HG03571 (cell line): ENCODE measurements around the gene PABPC1L.

Experiments
- ATAC-seq: cut with Tn5 transposase; IDR thresholded peaks from one replicate; pipeline ENCODE4 v1.9.1; 2021; ENCODE audit not compliant: unreplicated experiment

Gene PABPC1L

DNA sequence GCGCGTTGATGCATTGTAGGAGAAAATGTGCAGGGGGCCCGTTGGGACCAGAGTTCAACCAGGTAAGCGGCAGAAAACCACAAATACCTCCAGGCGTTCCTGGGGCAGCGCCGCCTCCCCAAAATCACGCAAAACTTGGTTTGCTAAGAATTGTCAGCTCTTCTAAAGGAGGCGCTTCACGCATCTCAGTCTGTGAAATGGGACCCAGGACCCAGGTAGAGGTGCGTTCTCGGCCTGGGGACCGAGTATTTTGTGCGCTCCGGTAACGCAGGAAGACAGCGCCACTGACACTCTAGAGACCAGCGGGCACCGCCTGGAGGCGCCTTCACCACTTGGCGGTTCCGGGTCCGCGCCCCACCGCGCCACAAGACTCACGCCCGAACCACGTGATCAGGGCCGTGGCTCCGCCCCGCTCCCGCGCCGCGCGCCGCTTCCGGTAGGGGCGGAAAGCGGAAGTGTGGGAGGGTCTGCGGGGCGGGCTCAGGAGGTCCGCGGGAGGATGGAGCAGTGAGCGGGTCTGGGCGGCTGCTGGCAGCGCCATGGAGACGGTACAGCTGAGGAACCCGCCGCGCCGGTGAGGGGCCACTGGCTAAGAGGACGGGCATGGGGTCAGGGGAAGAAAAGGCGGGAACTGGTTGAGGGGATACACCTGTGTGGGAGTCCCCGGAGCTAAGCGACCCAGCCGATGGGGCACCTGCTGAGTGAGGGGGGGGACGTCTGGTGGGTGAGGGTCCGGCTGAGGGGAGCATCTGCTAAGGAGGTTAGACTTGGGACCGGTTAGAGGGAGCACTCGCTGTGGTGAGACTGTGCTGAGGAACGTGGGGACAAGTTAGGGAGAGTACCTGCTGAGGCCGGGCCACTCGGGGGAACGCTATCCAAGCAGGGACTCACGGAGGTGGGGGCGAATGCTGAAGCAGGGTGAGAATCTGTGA lies 56.4 kb downstream of the PABPC1L start, which contains the start of gene STK4:
TSS of gene STK4 (plus strand) at position 483 of the 932 bp plus-strand sequence. CDS start at position 540, 57 bp downstream.
- peak; percentile 58 for ATAC-seq

DNA sequence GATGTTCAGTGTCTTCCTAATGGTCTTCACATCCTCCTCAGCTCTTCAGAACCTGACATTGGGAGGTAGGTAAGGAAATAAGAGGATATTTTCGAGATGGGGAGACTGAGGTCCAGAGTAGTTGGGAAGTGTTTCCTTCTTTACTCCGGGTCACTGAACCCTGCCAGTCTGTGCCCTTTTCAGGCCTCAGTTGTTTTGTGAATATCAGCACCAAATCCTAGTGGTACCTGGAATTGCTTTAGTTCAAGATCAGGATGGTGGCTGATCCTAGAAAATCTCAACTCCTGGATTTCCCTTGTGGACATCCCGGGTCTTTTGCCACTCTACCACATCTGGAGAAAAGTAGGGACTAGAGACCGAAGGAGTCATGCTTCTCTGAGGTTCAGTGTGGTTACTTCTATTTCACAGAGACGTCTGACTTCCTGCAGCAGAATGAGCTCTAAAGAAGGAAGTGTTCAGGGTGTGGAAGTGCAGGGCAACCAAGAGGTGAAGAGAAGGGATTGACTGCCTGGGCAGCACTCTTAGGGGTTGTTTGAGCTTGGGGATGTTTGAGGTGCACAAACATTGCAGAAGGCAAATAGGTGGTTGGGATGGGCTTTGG lies 57.4 kb downstream of the PABPC1L start:
- no peak for ATAC-seq

DNA sequence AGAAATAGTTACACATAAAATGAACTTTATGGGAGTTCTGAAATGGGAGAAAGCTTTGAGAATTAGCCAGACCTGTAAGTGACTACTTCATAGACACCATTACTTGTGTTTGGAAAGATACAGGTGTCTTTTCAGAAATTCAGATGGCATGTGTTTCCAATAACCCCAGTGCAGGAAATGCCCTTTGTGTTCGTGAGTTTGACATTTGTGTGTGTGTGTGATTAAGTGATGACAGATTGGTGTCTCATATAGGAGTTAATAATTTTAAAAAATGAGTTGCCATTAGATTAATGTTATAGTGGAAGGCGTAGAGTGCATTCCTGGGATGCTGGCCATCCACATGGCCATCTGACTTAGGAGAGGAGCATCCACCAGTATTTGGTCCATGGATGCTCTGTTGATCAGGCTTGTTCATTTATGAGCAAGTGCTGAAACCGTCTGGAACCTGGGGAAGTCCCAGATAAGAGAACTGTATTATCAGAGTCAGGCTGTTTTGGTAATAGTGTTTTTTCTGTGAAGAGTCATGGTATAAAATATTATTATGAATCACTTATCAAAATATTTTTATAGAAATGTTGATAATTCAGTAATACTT lies 59.5 kb downstream of the PABPC1L start:
- no peak for ATAC-seq

DNA sequence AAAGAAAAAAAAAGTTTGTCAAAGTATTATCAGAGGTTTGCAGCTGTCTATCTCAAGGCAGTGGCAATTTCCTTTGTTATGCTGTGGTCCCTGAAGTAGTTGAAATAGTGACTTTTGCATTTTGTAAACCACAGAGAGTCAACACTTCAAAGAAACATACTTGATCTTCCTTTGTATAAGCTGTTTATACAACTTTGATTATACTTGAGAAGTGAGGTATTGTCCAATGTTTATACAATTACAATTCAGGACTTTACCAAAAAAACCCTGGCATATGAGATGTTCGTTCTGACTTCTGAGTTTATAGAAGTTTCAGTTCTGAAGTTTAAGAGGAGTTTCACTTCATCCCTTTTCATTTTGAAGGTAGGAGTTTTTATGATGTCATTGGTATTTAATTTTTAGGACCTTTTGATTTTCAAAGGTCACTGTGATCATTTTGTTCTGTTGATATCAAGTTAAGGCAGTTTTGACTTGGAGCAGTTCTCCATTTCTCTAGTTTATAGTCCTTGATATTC lies 60.4 kb downstream of the PABPC1L start:
- ATAC-seq: no peak

DNA sequence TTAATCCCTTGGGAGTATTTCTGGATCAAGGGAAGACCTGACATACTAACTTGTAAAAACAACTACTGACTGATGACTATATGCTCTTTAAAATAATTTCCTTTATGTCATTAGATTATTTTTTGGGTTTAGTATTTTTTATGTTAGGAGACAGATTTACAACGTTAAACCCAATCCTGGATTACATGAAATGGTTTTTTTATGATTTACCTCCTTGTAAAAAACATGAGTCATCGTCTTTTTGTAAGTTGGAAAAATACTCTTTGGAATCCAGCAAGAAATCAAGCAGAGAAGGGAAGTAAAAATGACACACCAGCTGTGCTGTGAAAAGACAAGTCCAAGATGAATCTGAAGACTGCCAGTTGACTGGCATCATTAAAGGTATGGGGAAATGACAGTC lies 63.2 kb downstream of the PABPC1L start:
- ATAC-seq: no peak

DNA sequence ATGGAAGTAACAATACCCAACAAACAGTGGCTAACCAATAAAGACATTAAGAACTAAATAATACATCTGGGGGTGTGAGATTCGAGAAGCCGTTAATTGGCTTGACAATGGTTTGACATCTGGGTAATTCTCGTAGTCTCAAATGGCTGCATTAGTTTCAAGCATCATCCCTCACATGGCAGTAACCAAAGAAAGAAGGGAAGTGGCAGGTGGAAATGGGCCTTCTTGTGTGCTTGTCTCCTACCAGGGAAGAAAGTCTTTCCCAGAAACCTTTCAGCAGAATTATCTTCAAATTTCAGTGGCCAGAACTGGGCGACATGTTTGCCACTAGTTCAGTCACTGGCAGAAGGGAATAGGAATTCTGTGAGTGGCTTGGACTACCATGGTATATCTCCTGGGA lies 66.8 kb downstream of the PABPC1L start:
- no peak for ATAC-seq

DNA sequence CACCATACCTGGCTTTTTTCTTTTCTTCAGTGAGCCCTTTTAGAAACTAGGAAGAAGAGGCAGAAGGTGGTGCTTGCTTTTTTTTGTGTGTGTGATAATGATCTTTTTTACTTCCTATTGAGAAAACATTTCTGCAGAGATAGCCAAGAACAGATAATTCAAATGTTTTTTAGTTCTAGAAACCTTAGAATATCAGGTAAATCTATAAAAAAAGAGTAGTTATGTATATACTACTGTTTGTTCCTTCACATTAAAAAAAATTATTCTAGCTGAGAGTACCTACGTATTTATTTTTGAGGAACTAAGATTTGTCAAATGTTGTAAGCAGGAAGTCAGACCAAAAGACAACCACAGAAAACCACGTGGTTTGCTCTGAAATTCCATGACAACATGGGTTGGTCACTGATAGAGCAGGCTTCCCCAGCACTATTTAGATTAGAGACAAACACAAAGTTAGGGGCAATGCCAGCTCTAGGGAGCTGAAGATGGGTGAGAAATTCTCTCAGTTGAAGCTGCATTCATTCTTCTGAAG lies 69.3 kb downstream of the PABPC1L start:
- peak; percentile 82 for ATAC-seq

DNA sequence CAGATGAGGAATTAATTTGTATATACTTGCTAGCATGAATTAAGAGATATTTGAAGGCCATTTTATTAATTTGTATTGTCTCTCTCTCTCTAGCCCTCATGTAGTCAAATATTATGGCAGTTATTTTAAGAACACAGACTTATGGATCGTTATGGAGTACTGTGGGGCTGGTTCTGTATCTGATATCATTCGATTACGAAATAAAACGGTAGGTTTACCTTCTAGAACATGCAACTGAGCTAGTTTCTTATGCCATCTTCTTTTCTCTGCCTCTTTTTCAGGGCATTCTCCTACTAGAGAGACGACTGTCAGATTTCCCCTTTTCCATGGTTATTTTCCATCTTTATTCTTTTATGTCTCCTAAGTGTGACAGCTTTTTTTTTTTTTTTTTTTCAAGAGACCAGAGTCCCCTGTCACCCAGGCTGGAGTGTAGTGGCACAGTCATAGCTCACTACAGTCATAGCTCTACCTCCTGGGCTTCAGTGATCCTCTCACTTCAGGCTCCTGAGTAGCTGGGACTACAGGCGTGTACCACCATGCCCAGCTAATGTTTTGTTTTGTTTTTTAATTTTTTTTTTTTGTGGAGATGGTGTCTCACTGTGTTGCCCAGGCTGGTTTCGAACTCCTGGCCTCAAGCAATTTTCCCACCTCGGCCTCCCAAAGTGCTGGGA lies 72.0 kb downstream of the PABPC1L start:
- ATAC-seq: no peak

DNA sequence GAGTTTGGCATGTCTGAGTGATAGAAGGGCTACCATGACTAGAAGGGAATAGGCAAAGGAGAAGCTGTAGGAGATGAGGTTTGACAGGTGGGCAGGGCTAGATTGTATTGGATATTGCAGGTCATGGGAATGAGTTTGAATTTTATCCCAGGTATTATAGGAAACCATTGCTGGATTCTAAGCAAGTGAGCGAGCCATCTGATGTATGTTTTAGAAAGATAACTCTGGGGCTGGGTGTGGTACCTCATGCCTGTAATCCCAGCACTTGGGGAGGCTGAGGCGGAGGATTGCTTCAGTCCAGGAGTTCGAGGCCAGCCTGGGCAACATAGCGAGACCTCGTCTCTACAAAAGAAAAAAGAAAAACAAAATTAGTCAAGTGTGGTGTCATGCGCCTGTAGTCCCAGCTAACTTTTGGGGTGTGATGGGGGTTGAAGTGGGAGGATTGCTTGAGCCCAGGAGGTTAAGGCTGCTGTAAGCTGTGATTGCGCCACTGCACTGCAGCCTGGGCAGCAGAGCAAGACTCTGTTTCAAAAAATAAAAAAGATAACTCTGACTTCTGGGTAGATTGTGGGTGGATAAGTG lies 73.3 kb downstream of the PABPC1L start:
- ATAC-seq: no peak

DNA sequence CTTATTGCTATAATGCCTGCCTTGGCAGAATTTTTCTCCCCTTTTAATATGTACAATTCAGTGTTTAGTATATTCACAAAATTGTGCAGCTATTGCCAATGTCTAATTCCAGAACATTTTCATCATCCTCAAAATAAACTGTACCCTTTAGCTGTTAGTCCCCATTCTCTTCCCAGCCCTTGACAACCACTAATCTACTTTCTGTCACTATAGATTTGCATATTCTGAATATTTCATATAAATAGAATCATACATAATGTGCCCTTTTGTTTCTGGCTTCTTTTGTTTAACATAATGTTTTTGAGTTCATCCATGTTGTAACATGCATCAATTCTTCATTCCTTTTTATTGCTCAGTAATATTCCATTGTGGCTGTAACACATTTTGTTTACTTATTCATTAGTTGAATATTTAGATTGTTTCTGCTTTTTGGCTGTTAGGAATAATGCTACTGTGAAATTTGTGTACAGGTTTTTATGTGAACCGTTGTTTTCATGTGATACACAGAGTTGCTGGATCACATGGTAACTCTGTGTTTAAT lies 78.8 kb downstream of the PABPC1L start:
- no peak for ATAC-seq
